HG02981 (cell line): ENCODE data around the gene MPO.

Experiments used
- ATAC-seq: cut with Tn5 transposase; IDR thresholded peaks from one replicate; pipeline ENCODE4 v1.9.1; 2021; ENCODE audit warnings: mild to moderate bottlenecking, moderate library complexity; ENCODE audit not compliant: unreplicated experiment

The MPO gene

DNA sequence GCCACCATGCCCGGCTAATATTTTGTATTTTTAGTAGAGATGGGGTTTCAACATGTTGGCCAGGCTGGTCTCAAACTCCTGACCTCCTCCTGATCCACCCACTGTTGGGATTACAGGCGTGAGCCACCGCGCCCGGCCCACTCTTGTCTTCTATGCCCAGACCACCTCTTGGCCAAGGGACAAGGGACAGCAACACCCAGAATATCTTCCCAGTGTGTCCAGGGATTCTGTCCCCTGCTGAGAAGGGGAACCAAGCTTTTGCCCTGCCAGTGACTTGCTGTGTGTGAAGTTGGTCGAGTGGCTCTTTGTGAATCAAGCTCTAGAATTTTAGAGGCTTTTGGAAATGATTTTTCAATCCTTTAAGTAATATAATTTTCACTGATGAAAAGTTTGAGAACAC, 1.7 kb upstream of the MPO start:
- no peak for ATAC-seq

DNA sequence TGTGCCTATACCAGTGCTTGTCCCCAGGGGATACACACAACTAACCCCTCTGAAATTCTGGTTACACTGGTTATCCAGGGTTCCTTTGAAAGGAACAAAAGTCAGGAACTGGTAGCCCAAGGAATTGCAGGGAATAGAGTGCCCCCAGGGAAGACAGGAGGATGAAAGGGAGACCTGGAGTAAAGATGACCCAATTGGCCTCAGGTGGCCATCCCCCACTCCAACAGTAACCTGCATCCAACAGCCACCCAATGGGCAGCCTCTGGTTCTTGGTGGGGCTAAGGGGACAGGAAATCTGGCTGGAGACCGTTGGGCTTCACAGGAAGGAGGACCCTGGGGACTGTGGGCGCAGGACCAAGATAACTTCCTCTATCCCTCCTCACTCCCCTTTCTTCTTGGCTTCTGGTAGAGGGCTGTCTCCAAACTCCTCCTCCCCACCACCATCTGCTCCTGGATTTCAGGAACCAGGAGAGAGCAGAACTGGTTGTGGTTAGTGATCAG, 826 bp upstream of the MPO start:
- no peak for ATAC-seq

DNA sequence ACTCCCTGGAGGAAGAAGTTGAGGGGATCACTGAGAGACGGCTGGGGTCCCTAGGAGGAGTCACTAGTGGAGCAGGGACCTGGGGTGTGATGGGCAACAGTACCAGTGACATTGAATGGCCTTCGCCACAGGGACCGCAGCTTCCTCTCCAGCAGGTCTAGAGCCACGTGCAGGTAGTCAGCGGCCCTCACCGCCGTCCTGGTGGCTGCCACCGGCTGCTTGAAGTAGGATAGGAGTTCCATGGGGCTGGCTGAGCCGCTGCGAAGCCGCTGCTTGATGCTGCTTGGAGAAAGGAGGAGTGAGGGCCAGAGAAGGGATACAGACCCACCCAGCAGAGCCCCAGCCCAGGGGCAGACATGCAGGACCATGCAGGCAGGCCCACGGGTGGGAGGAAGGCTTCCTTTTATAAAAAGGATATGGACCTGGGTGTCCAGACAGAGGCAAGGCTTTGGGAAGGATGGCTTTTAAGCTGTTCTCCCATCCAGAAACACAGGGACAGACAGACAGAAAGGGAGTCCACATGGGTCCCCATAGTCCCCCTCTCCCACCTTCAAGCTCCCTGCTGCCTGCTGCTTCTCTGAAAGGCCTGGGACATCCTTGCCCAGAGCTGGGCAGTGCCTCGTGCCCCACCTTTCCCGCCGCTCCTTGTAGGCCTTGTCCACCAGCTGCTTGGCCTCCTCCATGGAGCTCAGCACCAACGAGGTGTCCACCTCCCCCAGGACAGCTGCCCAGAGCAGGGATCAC, 827 bp downstream of the MPO start:
- no peak for ATAC-seq

DNA sequence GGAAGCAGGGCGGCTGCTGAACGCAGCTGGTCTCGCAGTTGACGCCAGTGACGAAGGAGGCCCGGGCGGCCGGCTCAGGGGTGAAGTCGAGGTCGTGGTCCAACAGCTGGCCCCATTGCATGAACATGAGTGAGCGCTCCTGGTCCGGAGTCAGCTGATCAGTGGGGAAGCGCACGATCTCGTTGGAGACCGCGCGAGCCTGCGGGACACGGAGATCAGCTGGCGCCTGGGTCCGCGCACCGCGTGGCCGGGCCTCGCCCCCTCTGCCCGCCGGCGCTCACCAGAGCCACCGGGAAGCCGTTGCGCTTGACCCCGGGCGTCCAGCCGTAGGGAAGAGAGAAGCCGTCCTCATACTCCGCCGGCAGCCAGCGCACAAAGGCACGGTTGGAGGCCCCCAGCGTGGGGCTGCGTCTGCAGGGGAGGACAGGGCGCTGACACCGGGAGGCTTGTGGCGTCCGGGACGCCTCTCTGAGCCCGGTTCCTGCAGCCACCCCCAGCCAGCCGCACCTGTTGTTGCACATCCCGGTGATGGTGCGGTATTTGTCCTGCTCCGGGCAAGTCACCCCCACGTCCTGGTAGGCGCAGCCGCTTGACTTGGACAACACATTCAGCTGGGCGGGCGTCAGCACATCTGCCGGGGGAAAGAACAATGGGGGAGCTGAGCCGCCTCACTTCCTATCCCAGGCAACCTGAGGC, 1.6 kb downstream of the MPO start:
- no peak for ATAC-seq

DNA sequence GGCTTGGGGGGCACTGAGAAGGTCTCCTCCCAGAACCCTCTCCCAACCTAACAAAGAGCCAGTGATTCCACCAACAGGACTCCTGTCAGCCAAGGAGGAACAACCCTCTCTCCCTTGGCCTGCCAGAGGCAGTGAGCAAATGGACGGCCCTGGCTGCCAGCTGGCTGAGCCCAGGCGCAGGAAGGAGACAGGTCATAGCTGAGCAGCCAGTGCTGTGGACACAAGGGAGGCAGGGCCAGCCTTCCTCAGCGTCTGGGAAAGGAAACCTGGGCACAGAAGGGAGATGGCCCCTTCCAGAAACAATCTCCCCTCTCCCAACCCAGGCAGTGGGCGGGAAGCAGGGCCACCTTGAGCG, 2.1 kb downstream of the MPO start:
- ATAC-seq: no peak

DNA sequence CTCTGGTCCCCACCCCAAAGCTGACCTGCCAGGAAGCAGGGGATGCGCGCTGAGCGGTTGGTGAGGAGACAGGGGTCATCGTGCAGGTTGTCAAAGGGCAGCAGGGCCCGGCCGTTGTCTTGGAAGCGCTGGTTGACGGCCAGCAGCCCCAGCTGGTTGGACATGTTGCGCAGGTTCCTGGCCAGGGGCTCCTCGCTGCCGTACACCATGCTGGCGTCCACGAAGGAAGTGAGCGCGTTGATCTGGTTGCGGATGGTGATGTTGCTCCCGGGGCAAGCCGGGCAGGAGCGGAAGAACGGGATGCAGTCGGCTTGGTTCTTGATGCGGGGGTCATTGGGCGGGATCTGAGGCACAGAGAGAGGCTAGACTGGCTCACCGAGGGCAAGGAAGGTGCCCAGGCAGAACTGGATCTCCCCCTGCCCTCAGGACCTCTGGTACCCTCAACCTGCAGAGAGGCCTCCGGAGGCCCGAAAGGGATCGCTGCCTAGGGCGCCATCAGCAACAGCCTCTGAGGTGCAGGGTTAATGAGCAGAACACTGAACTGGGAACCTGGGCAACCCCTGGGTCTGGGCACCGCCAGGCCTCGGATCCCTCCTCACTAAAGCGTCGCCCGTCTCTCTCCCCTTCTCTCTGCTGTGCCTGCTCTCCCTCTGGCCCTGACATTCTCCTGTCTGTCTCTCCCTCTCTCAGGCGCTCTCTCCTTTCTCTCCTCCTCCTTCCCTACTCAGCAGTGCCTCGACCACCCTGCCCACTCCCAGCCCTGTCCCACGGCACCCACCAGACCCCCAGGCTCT, 2.7 kb downstream of the MPO start:
- no peak for ATAC-seq

DNA sequence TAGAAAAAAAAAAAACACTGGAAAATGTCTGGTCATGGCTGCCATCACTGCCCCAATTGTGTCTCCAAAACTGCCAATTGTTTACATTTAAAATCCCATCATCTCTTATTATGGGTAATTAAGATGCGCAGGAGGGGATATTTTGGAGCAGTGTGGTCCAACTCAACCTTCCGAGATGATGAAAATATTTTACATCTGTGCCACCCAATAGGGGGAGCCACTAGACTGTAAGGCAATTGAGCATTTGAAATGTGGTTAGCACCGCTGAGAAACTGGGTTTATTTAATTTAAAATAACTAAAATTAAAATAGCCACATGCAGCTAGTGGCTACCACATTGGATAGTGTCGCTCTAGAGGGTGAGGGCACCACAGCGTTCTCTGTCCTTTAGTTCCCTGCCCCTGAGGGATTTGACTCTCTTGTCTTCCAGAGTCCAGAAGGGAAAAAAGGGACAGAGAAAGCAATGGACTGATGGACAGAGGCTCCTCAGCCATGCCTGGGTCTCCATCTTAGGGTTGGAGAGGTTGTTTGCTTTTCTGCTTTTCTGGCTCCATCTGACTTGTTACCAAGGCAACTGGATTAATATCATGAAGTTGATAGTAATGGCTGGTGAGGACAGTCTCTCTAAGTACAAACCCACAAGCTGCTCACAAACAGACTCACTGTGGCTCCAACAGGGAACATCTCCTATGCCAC, 3.5 kb downstream of the MPO start:
- ATAC-seq: no peak

DNA sequence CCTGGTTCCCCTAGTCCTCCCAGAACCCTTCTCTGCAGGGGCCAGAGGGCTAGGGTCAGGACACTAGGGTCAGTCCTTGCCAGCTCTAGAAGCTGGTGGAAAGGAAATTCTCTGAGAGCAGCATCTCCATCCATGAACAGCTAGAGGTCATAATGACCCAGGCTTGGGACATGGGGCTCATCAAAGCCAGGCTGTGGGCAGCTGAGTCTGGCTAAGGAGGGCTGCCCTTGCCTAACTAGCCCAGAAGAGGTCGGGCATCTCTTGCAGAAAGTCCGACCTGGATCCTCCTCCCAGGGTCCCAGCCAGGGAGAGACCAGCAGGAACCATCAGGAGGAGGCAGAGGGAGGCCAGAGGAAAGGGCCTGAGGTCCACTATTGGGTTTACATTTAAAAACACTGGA, 4.3 kb downstream of the MPO start:
- ATAC-seq: no peak

DNA sequence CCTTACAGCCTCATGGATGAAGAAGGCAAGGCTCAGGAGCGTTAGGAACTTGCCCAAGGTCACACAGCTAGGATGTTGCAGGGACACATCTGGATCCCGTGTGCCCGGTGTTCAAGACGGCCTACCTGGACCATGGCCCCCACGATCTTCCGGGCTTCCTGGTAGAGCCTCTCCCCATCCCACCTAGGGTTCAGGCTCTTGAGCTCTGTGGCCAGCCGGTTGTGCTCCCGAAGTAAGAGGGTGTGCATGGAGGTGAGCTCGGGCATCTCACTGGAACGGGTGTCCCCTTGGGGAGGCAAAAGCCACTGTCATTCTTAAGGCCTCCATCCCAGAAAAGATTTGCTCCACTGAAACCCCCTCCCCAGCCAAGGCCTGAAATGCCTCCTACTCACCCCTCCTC, 5.3 kb downstream of the MPO start:
- ATAC-seq: no peak

DNA sequence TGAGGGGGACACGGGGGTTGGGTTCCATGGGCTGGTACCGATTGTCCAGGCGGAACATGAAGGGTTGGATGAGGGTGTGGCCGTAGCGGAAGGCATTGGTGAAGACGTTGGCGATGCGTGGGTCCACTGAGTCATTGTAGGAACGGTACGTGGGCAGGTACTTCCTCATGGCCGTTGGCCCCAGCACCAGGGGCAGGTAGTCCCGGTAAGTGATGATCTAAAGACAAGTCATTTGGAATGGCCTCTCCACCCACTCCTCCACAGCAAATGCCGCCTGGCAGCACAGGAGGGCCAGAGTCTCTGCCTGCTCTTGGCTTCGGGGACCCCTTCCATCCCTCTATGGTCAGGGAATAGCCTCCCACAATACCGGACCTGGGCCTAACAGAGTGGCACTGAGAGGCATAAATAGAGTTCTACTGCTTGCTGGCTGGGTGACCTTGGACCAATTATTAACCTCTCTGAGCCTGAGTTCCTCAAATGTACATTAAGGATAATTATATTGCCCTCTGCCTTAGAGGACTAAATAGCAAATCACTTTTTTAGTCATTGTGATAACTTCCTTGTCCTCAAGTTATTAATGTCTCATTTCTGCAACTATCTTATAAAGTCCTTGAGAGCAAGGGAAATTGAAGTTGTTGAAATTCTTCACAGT, 7.2 kb downstream of the MPO start:
- ATAC-seq: no peak

DNA sequence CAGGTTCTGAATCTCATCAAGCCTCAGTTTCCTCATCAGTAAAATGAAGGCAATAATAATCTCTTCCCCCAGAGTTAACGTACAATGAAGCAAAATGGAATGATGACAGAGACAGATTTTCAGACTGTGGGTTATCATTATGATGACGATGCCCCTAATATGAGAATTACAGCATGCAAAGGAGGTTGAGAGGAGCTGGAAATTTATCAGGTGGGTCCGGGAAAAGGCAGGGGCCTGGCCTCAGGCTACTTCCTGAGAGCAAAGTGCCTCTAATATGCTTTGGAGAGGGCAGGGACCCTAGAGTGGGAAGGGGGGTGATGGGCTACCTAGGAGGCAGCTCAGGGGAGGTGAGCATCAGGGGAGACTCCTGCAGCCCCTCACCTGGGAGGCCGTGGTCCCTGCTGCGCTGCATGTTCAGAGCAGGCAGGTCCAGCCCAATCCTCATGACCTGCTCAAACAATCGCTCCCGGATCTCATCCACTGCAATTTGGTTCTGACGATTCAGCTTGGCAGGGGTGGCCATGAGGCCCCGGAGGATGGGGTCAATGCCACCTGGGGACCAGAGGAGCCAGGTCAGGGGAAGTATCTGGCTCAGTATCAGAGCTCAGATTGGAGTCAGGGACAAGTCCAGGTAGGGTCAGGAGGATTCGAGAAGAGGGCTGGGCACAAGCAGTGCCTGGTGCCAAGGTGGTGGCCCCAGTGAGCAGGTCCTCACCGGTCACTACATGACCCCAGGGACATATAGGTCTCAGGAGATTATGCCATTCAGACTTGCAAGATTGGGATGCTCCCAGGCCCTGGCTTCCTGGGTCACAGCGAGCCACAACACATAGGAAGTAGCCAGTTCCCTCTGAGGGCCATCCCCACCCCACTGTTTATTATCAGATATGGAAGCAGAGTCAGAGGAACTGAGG, 8.1 kb downstream of the MPO start:
- no peak for ATAC-seq

DNA sequence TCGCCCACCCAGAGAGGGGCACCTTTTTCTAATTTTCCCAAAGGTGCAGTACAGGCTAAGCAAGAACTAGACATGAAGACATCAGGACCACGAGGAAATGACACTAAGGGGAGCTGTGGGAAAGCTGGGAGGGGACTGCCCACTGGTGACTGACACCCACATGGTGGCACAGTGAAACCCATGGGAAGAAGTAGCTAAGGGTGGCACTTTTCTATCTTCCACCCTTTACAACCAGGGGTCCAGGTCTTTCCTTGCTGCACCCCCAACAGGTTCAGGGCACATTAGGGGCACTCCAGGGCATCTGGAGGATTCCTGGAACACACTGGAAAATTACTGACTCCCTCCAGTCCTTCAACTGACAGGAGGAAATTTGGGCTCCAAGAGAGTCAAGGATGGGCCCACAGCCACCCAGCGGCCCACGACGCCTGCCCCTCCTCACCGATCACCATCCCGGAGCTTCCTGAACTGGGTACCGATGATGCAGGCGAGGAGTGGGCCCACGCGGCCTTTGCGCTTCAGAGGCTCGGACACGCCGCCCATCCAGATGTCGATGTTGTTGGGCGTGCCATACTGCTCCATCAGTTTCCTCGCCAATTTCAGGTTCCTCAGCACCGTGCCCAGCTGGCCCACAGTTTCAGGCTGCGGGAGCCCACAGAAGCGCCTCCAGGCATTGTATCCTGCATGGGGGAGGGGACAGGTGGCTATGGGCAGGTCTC, 9.4 kb downstream of the MPO start:
- no peak for ATAC-seq

DNA sequence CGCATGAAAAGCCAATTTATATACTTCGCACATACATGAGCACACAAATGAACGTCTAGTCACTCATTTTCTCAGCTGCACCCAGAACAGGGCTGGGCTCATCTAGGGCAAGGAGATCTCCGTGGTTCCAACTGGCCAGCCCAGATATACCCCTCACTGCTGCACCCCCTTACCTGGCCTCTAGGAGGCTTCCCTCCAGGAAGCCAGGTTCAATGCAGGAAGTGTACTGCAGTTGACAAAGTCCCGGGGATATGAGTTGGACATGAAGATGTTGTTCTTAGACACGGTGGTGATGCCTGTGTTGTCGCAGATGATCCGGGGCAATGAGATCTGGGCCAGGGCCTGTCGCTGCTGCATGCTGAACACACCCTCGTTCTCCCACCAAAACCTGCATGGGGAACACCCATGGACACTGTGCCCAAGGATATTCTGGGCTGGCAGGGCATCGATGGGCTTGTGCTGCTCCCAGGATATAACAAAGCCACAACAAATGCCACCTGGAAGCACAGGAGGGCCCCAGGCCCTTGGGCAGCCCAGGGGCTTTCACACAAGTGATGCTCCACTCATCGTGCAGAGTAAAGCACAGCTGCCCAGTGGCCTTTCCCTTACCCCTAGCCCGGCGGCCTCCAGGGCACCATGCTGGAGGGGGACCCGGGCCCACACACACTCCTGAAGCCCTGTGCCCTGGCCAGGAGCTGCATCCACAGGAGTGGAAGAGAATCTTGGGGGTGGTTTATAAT, 10.1 kb downstream of the MPO start:
- ATAC-seq: no peak

DNA sequence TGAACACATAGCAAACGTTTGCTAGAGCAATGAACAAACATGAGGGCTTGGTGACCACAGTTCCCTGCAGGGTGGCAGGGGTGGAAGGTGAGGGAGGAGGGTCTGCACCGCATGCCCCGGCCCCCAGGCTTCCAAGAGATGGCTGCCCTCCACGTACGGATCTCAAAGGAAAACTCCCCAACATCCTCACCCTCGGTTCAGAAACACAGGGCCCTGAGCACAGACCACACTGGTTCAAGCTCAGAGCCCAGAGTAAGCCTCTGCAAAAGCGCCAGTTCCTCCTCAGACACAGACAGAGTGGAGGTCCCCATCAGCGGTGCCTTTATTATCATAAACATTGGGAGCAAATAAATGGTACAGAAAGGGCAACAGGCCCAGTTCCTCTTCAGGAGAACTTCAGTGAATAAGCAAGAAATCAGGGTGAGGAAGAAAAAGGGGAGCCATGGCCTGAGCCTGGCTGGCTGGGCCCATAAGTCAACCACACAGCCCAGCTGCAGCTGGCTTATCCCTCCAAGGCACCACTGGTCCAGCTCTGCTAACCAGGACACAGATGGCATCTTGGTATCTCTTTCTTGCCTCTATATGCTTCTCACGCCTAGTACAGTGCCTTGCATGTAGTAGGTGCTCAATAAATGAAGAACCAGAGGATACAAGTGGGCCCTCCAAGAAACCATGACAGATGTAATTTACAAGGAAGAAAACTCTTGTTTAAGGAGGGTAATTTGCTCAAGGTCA, 11.0 kb downstream of the MPO start:
- no peak for ATAC-seq

DNA sequence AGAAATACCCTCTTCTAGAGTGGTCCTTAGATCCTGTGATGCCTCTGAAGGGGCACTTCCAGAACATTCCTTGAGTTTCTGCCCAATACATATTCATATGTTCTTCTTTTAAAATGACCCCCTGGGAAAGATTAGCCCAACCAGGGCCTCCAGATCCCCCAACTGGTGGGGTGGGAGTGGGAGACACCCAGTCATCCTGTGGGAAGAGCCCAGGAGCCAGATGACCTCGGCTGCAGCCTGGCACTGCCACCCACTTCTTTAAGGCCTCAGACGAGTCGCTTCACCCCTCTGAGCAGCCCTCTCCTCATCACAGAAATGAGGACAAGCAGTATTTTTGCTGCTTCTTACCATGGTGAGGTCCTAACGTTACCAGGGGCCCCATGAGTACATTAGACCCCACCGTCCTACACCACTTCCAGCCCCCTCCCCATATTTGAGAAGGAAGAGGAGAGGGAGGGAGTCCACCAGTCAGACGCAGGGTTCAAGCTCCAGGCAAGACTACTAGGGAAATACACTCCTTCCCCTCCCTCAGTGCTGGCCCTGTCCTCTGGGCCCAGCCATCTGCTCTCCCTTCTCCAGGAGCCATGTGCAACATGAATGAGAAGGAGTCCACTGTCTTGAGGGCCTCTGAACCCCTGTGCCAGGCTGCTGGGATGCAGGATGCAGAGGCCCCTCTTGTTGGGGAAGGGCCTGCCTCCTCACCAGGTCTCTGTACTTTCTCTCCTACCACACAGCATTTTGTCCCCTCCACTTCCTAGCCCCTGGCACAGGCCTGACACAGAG, 11.8 kb downstream of the MPO start:
- ATAC-seq: no peak

DNA sequence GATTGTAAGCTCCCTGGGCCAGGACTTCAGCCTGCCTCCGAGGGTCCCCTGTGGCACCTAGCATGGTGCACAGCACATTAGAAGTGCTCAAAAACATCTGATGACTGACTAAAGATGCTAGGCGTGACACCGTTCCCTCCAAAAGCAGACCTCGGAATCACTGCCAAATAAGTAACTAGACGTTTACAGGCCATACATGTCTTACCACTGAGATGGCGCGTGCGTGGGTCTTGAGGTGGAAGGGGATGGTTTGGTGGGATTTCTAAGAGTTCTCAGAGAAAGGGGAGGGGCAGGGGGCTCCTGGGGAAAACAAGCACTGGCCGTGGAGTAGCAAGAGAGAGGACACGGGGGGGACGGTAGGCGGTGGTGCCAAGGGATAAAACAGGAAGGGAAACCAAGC, 12.4 kb downstream of the MPO start:
- ATAC-seq: no peak
